Measurements from ENCODE around the gene VWA3B.
"Not testable (repeated sequence)": the region's sequence is repeated elsewhere in the genome, so short reads cannot be mapped to it uniquely, and the experiment has no call there.

GRCh38 chr2:98307131-98307696, 220.2 kb downstream of the VWA3B start:
- TF ChIP-seq POLR2A, CTCF, EP300 (IDR thresholded peaks at IDR 0.05): not testable (repeated sequence)
- peak in 2 of 3 donors; percentile 19 to 47 for TF ChIP-seq POLR2AphosphoS5 (IDR thresholded peaks at IDR 0.05)
